B cell (primary cell): ENCODE results near the gene ORC5. TPM values are rescaled to one million over a fixed set of nuclear protein-coding genes. Genes with fewer than 3 reads are reported as not detected.

Experiments
- ATAC-seq: fragments of 200-7000 bp; cut with Tn5 transposase; one replicate; pipeline ENCODE4 v1.10.0; 2021; ENCODE audit warnings: low read depth, mild to moderate bottlenecking, moderate number of reproducible peaks, moderate library complexity
- CTCF ChIA-PET: fragments of 350-600 bp; sonication (Branson Sonifier 250); formaldehyde crosslinking; loops from one replicate; lab custom pipeline; 2021; ENCODE audit warnings: antibody characterized with exemption, inconsistent platforms; lab: Charles Lee
- POLR2A ChIA-PET: fragments of 350-600 bp; sonication (Branson Sonifier 250); formaldehyde crosslinking; loops from one replicate; lab custom pipeline; 2021; ENCODE audit warnings: antibody characterized with exemption; lab: Charles Lee
- DNase-seq: peaks from one replicate; pipeline ENCODE4 v3.0.0; 2013
- H2AFZ ChIP-seq: 2 replicates; pipeline ENCODE4 v1.6.1; 2012; ENCODE audit warnings: mild to moderate bottlenecking, low read depth, low read length; ENCODE audit not compliant: insufficient read depth, poor library complexity, severe bottlenecking
- H3K27ac ChIP-seq, 2 donors: 1 replicate in 1 of 2; 2 replicates in 1 of 2; pipeline ENCODE4 v1.5.1; 2012 to 2013; ENCODE audit warnings: low read length in 2 of 2, mild to moderate bottlenecking in 2 of 2, moderate library complexity in 1 of 2
- H3K27me3 ChIP-seq, 4 experiments: fragments of 200-600 bp in 1 of 4; sonication (generic) in 1 of 4; replicated peaks in 1 of 4; 1 replicate in 2 of 4; 2 replicates in 2 of 4; pipeline versions ENCODE4 v1.6.1 to v1.7.0; 2013 to 2016; ENCODE audit warnings: low read length in 3 of 4, mild to moderate bottlenecking in 2 of 4, mixed read lengths in 1 of 4, moderate library complexity in 1 of 4; ENCODE audit not compliant: insufficient read depth in 4 of 4, control insufficient read depth in 3 of 4; ENCODE audit errors: control extremely low read depth in 1 of 4
- H3K36me3 ChIP-seq, 2 experiments: replicated peaks in 1 of 2; 1 replicate in 1 of 2; 2 replicates in 1 of 2; pipeline versions ENCODE4 v1.6.1 to v1.7.1; 2013; ENCODE audit warnings: low read length in 1 of 2; ENCODE audit not compliant: insufficient read depth in 2 of 2, control insufficient read depth in 1 of 2; ENCODE audit errors: control extremely low read depth in 1 of 2, extremely low read depth in 1 of 2
- H3K4me1 ChIP-seq, 2 donors: fragments of 200-600 bp in 1 of 2; sonication (generic) in 1 of 2; 1 replicate in 1 of 2; 2 replicates in 1 of 2; pipeline versions ENCODE4 v1.5.1 to v1.6.1; 2013 to 2017; ENCODE audit warnings: low read length in 2 of 2; ENCODE audit not compliant: control insufficient read depth in 2 of 2, insufficient read depth in 2 of 2
- H3K4me2 ChIP-seq: replicated peaks from 2 replicates; pipeline ENCODE3; 2012; ENCODE audit warnings: mild to moderate bottlenecking, low read depth, low read length; ENCODE audit not compliant: poor library complexity, severe bottlenecking
- H3K4me3 ChIP-seq, 5 experiments: fragments of 200-600 bp in 1 of 5; sonication (generic) in 1 of 5; 1 replicate in 3 of 5; 2 replicates in 2 of 5; pipeline versions ENCODE4 v1.5.1 to v1.7.0; 2011 to 2016; ENCODE audit warnings: low read length in 4 of 5, mild to moderate bottlenecking in 4 of 5, low read depth in 2 of 5, control low read depth in 1 of 5, moderate library complexity in 1 of 5; ENCODE audit not compliant: insufficient read depth in 1 of 5; ENCODE audit errors: control extremely low read depth in 1 of 5, extremely low read depth in 1 of 5
- H3K79me2 ChIP-seq: fragments of 200-600 bp; sonication (generic); one replicate; pipeline ENCODE4 v1.6.0; 2016; ENCODE audit warnings: low read length; ENCODE audit not compliant: control insufficient read depth, insufficient read depth
- H3K9ac ChIP-seq: fragments of 200-600 bp; sonication (generic); 2 replicates; pipeline ENCODE4 v1.6.1; 2017; ENCODE audit warnings: mild to moderate bottlenecking, low read length, moderate library complexity
- H3K9me3 ChIP-seq, 3 donors: one replicate each; pipeline versions ENCODE4 v1.6.1 to v1.7.1; 2013; ENCODE audit warnings: low read length in 2 of 3; ENCODE audit not compliant: control insufficient read depth in 2 of 3, insufficient read depth in 1 of 3; ENCODE audit errors: control extremely low read depth in 1 of 3
- H4K20me1 ChIP-seq: 2 replicates; pipeline ENCODE4 v1.6.0; 2012; ENCODE audit warnings: mild to moderate bottlenecking, low read length; ENCODE audit not compliant: insufficient read depth, control insufficient read depth, poor library complexity, severe bottlenecking
- H3K27ac Mint-ChIP-seq: one replicate; pipeline ENCODE4 v1.8.0; 2021; ENCODE audit warnings: mixed read lengths
- H3K27me3 Mint-ChIP-seq: one replicate; pipeline ENCODE4 v1.8.0; 2021; ENCODE audit warnings: mixed read lengths
- H3K4me1 Mint-ChIP-seq: one replicate; pipeline ENCODE4 v1.8.0; 2021; ENCODE audit warnings: mixed read lengths
- H3K4me3 Mint-ChIP-seq: one replicate; pipeline ENCODE4 v1.8.0; 2021; ENCODE audit warnings: mixed read lengths
- H3K9me3 Mint-ChIP-seq: one replicate; pipeline ENCODE4 v1.8.0; 2022; ENCODE audit warnings: mixed read lengths; ENCODE audit not compliant: insufficient read depth
- EZH2 ChIP-seq: IDR thresholded peaks from 2 replicates; pipeline ENCODE4 v1.6.1; 2012; ENCODE audit warnings: borderline replicate concordance, low read depth, mild to moderate bottlenecking, moderate library complexity, low read length; ENCODE audit not compliant: insufficient read depth, poor library complexity, severe bottlenecking
- WGBS: methylation state at CpG from one replicate; pipeline ENCODE4 v1.1.5; 2013; ENCODE audit warnings: missing lambda C conversion rate; ENCODE audit not compliant: insufficient coverage; 5-methylcytosine and 5-hydroxymethylcytosine counted together
- intact Hi-C: fragments of 100-400 bp; cut with micrococcal nuclease; formaldehyde crosslinking; loops from one replicate; pipeline ENCODE4 v1.10.0; 2022
- polyA plus RNA-seq: library from polyadenylated mRNA; depleted of rRNA; stranded (reverse); fragments of >200 nt; gene quantifications from 2 replicates; pipeline ENCODE4 v1.2.3, GENCODE V29; 2012
- total RNA-seq, 2 donors: library from RNA; stranded (reverse); fragments of 120-200 nt in 1 of 2; gene quantifications; 1 replicate in 1 of 2; 2 replicates in 1 of 2; pipeline versions ENCODE4 v1.2.3 to v1.2.4, GENCODE V29; 2013 to 2022
- TF ChIP-seq, protein P1 (sequence below): fragments of 200-600 bp; IDR thresholded peaks from one replicate; pipeline ENCODE4 v1.8.0; 2022; ENCODE audit warnings: antibody characterized with exemption, mild to moderate bottlenecking

ORC5 gene
- total and polyA plus RNA-seq, 2 donors (not counting 1 experiment from before 2014, with no cell fraction given): 6.8 to 20.2 TPM

DNA sequence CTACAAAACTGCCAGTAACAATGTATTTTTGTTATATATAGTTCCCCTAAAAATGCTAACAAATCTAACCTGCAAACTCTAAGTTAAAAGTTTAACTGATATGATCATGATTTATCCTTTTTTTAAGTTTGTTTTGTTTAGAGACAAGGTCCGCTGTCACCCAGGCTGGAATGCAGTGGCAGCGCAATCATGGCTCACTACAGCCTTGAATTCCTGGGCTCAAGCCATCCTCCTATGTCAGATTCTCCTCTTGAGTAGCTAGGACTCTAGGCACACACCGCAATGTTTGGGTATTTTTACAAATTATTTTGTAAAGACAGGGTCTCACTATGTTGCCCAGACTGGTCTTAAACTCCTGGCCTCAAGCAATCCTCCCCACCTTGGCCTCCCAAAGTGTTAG, 46.6 kb downstream of the ORC5 start:
- Mint-ChIP-seq H3K27me3 (no peaks in the 10 kb centered on the region), H3K4me3 (no peak overlapping the region), H3K27ac (no peak overlapping the region), H3K9me3 (no peaks in the 10 kb centered on the region), H3K4me1 (no peaks in the 10 kb centered on the region)
- H3K27ac ChIP-seq: no peak overlapping the region
- no peaks in the 10 kb centered on the region for H3K27me3 ChIP-seq
- intact Hi-C loops: loop anchor here (5.0 kb wide), 1 partner anchor 879 kb away; no protein-coding TSS in a partner anchor
- TF ChIP-seq, protein P1, sequence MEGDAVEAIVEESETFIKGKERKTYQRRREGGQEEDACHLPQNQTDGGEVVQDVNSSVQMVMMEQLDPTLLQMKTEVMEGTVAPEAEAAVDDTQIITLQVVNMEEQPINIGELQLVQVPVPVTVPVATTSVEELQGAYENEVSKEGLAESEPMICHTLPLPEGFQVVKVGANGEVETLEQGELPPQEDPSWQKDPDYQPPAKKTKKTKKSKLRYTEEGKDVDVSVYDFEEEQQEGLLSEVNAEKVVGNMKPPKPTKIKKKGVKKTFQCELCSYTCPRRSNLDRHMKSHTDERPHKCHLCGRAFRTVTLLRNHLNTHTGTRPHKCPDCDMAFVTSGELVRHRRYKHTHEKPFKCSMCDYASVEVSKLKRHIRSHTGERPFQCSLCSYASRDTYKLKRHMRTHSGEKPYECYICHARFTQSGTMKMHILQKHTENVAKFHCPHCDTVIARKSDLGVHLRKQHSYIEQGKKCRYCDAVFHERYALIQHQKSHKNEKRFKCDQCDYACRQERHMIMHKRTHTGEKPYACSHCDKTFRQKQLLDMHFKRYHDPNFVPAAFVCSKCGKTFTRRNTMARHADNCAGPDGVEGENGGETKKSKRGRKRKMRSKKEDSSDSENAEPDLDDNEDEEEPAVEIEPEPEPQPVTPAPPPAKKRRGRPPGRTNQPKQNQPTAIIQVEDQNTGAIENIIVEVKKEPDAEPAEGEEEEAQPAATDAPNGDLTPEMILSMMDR: no peak
- TF ChIP-seq EZH2: no peak
- H3K4me2 ChIP-seq: no peak overlapping the region
- no peak overlapping the region for H3K9ac ChIP-seq
- H3K79me2 ChIP-seq: no peaks in the 10 kb centered on the region
- peaks cover 0 to 27% of the 10 kb centered on the region in 2 experiments for H3K36me3 ChIP-seq
- no peak for DNase-seq
- no peak overlapping the region for H3K4me3 ChIP-seq
- POLR2A ChIA-PET: no interaction called here
- no peak overlapping the region for H2AFZ ChIP-seq
- no peak for ATAC-seq
- CTCF ChIA-PET: no interaction called here
- H3K9me3 ChIP-seq: no peaks in the 10 kb centered on the region
- H3K4me1 ChIP-seq: no peaks in the 10 kb centered on the region
- 100% methylated on average over 2 of the region's 3 CpGs for WGBS
- no peaks in the 10 kb centered on the region for H4K20me1 ChIP-seq

DNA sequence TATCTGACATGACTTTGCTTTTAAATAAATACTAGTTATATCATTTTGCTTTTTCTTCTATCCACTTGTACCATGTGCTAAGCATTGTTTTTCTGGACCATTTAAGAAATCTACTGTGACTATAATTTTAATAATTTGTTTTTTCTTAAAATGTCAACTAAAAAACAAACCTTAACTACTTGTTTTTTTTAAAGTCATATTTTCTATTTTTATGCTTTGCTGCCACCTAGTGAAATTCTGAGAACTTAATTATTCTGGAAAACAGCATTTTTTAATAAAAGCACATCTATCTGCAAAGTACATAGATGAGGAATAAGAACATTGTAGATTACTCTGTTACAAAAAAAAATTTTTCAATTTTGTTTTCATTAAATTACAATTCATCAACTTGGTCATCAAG, 47.4 kb downstream of the ORC5 start:
- ATAC-seq (no peak), DNase-seq (no peak)
- peaks cover 0 to 22% of the 10 kb centered on the region in 2 experiments for H3K36me3 ChIP-seq
- Mint-ChIP-seq H3K4me3 (no peak overlapping the region), H3K4me1 (no peaks in the 10 kb centered on the region), H3K9me3 (no peaks in the 10 kb centered on the region), H3K27me3 (no peaks in the 10 kb centered on the region), H3K27ac (no peak overlapping the region)
- ChIA-PET POLR2A (no interaction called here), CTCF (interaction anchor here (0.5 to 1.3 kb wide), 2 partner anchors 586 to 878 kb away, joined by 3 to 5 read pairs; no protein-coding TSS in a partner anchor)
- no peak overlapping the region for H3K9ac ChIP-seq
- no peaks in the 10 kb centered on the region for H3K9me3 ChIP-seq
- no peak overlapping the region for H3K4me3 ChIP-seq
- no peak overlapping the region for H3K4me2 ChIP-seq
- no peaks in the 10 kb centered on the region for H4K20me1 ChIP-seq
- no peaks in the 10 kb centered on the region for H3K4me1 ChIP-seq
- TF ChIP-seq EZH2: no peak
- TF ChIP-seq, protein P1: peak; percentile 51
- no peak overlapping the region for H3K27ac ChIP-seq
- H2AFZ ChIP-seq: no peak overlapping the region
- no peaks in the 10 kb centered on the region for H3K79me2 ChIP-seq
- no peaks in the 10 kb centered on the region for H3K27me3 ChIP-seq
- intact Hi-C loops: loop anchor here (5.0 kb wide), 1 partner anchor 878 kb away; no protein-coding TSS in a partner anchor
